H1 (cell line): ENCODE results near the gene CYP1B1. TPM values are rescaled to one million over a fixed set of nuclear protein-coding genes. Genes with fewer than 3 reads are reported as not detected.

ENCODE experiments used
- CTCF ChIA-PET: fragments of 300-600 bp; sonication (Branson Sonifier 250); formaldehyde crosslinking; loops from one replicate; lab custom pipeline; 2021; ENCODE audit not compliant: partially characterized antibody; lab: Charles Lee
- POLR2A ChIA-PET: fragments of 300-600 bp; sonication (Branson Sonifier 250); formaldehyde crosslinking; loops from one replicate; lab custom pipeline; 2021; ENCODE audit warnings: inconsistent platforms; ENCODE audit not compliant: partially characterized antibody; lab: Charles Lee
- DNase-seq, 2 experiments: peaks; one replicate each; pipeline versions ENCODE4 v3.0.0 to v3.0.0-alpha.2; 2010 to 2022; ENCODE audit warnings: low spot score in 2 of 2, low read depth in 1 of 2, mixed read lengths in 1 of 2
- FAIRE-seq: peaks from 2 replicates; lab custom pipeline; 2011; peaks lifted over from hg19 to GRCh38; lab: Jason Lieb, UNC
- H2AFZ ChIP-seq: 2 replicates; pipeline ENCODE4 v1.8.1; 2012; ENCODE audit warnings: low read length, inconsistent platforms
- H2AK5ac ChIP-seq: 2 replicates; pipeline ENCODE4 v1.6.1; 2013; ENCODE audit warnings: low read depth, low read length
- H2BK120ac ChIP-seq: replicated peaks from 2 replicates; pipeline ENCODE3; 2013; ENCODE audit warnings: low read depth, low read length, inconsistent platforms
- H2BK12ac ChIP-seq: 2 replicates; pipeline ENCODE4 v1.6.1; 2013; ENCODE audit warnings: low read depth, low read length
- H2BK15ac ChIP-seq: 2 replicates; pipeline ENCODE4 v1.6.1; 2013; ENCODE audit warnings: low read length
- H2BK20ac ChIP-seq: 2 replicates; pipeline ENCODE4 v1.6.1; 2013; ENCODE audit warnings: low read length
- H2BK5ac ChIP-seq: 2 replicates; pipeline ENCODE4 v1.6.1; 2013; ENCODE audit warnings: low read depth, low read length
- H3K14ac ChIP-seq: 2 replicates; pipeline ENCODE4 v1.6.1; 2013; ENCODE audit warnings: inconsistent platforms; ENCODE audit not compliant: insufficient read length
- H3K18ac ChIP-seq: 2 replicates; pipeline ENCODE4 v1.6.1; 2013; ENCODE audit warnings: low read length; ENCODE audit errors: extremely low read depth
- H3K23ac ChIP-seq: 2 replicates; pipeline ENCODE4 v1.6.1; 2013; ENCODE audit warnings: inconsistent platforms; ENCODE audit not compliant: insufficient read length
- H3K23me2 ChIP-seq: 2 replicates; pipeline ENCODE4 v1.6.1; 2013; ENCODE audit warnings: low read depth, low read length
- H3K27ac ChIP-seq: 2 replicates; pipeline ENCODE4 v1.6.1; 2011; ENCODE audit warnings: low read depth, low read length, inconsistent platforms
- H3K27me3 ChIP-seq, 4 experiments: replicated peaks in 1 of 4; 1 replicate in 1 of 4; 2 replicates in 3 of 4; pipeline versions ENCODE4 v1.6.1 to v1.8.1; 2011 to 2013; ENCODE audit warnings: low read length in 3 of 4, mild to moderate bottlenecking in 3 of 4, inconsistent platforms in 2 of 4, mixed read lengths in 2 of 4, moderate library complexity in 1 of 4; ENCODE audit not compliant: control insufficient read depth in 3 of 4, insufficient read depth in 3 of 4; ENCODE audit errors: extremely low read depth in 1 of 4
- H3K36me3 ChIP-seq, 4 experiments: 2 replicates each; pipeline versions ENCODE4 v1.6.1 to v1.8.1; 2011 to 2013; ENCODE audit warnings: mild to moderate bottlenecking in 4 of 4, low read length in 3 of 4, moderate library complexity in 2 of 4, control low read depth in 1 of 4, inconsistent platforms in 1 of 4; ENCODE audit not compliant: insufficient read depth in 4 of 4, control insufficient read depth in 2 of 4
- H3K4ac ChIP-seq: replicated peaks from 2 replicates; pipeline ENCODE3; 2013; ENCODE audit warnings: low read length, low read depth, mixed read lengths, inconsistent platforms; ENCODE audit not compliant: insufficient read length
- H3K4me1 ChIP-seq, 4 experiments: replicated peaks in 1 of 4; 1 replicate in 1 of 4; 2 replicates in 3 of 4; pipeline versions ENCODE4 v1.6.1 to v1.8.1; 2011 to 2013; ENCODE audit warnings: low read length in 3 of 4, inconsistent platforms in 2 of 4, mixed read lengths in 1 of 4; ENCODE audit not compliant: insufficient read depth in 4 of 4, control insufficient read depth in 3 of 4
- H3K4me2 ChIP-seq, 2 experiments: 2 replicates each; pipeline versions ENCODE4 v1.6.1 to v1.8.1; 2011 to 2013; ENCODE audit warnings: low read depth in 2 of 2, low read length in 2 of 2, control low read depth in 1 of 2, inconsistent platforms in 1 of 2, mild to moderate bottlenecking in 1 of 2; ENCODE audit not compliant: insufficient read depth in 1 of 2
- H3K4me3 ChIP-seq, 4 experiments: fragments of 200-600, 300-600 bp in 1 of 4; sonication (generic), shearing (Covaris generic), sonication (Bioruptor Twin) in 1 of 4; 2 replicates each; pipeline versions ENCODE4 v1.5.1 to v1.8.1; 2011 to 2016; ENCODE audit warnings: low read length in 4 of 4, low read depth in 3 of 4, control low read depth in 2 of 4, inconsistent platforms in 2 of 4, mild to moderate bottlenecking in 2 of 4, mixed read lengths in 1 of 4, moderate library complexity in 1 of 4; ENCODE audit not compliant: insufficient read depth in 2 of 4; ENCODE audit errors: extremely low read depth in 1 of 4
- H3K56ac ChIP-seq: replicated peaks from 2 replicates; pipeline ENCODE3; 2013; ENCODE audit warnings: low read depth, mild to moderate bottlenecking, mixed read lengths, low read length, inconsistent platforms; ENCODE audit not compliant: insufficient read length
- H3K79me1 ChIP-seq: 2 replicates; pipeline ENCODE4 v1.6.1; 2013; ENCODE audit warnings: low read depth, low read length, control low read depth
- H3K79me2 ChIP-seq, 2 experiments: 2 replicates each; pipeline versions ENCODE4 v1.6.1 to v1.8.1; 2012 to 2013; ENCODE audit warnings: low read length in 2 of 2, mild to moderate bottlenecking in 2 of 2, inconsistent platforms in 1 of 2; ENCODE audit not compliant: insufficient read depth in 2 of 2, control insufficient read depth in 1 of 2
- H3K9ac ChIP-seq, 4 experiments: replicated peaks in 1 of 4; 1 replicate in 1 of 4; 2 replicates in 3 of 4; pipeline versions ENCODE4 v1.6.1 to v1.8.1; 2011 to 2013; ENCODE audit warnings: low read depth in 3 of 4, low read length in 3 of 4, control low read depth in 2 of 4, mild to moderate bottlenecking in 2 of 4, moderate library complexity in 2 of 4, inconsistent platforms in 1 of 4; ENCODE audit errors: extremely low read depth in 1 of 4
- H3K9me3 ChIP-seq, 2 experiments: 2 replicates each; pipeline versions ENCODE4 v1.6.1 to v1.8.1; 2012 to 2013; ENCODE audit warnings: mild to moderate bottlenecking in 2 of 2, moderate library complexity in 2 of 2, control low read depth in 1 of 2, inconsistent platforms in 1 of 2, low read depth in 1 of 2, low read length in 1 of 2, mixed read lengths in 1 of 2; ENCODE audit not compliant: insufficient read depth in 2 of 2
- H4K20me1 ChIP-seq, 2 experiments: replicated peaks in 1 of 2; 2 replicates each; pipeline versions ENCODE3 to v1.8.1; 2011 to 2013; ENCODE audit warnings: inconsistent platforms in 2 of 2, low read length in 2 of 2, mild to moderate bottlenecking in 1 of 2; ENCODE audit not compliant: insufficient read depth in 2 of 2, control insufficient read depth in 1 of 2
- H4K5ac ChIP-seq: 2 replicates; pipeline ENCODE4 v1.6.1; 2013; ENCODE audit warnings: low read length, low read depth, mixed read lengths, inconsistent platforms; ENCODE audit not compliant: insufficient read length
- H4K8ac ChIP-seq: 2 replicates; pipeline ENCODE4 v1.8.0; 2013; ENCODE audit warnings: mild to moderate bottlenecking, moderate library complexity, low read length, inconsistent platforms; ENCODE audit not compliant: insufficient read depth; ENCODE audit errors: extremely low read depth
- H4K91ac ChIP-seq: replicated peaks from 2 replicates; pipeline ENCODE3; 2013; ENCODE audit warnings: low read length, mixed read lengths, inconsistent platforms; ENCODE audit not compliant: insufficient read length
- BACH1 ChIP-seq: IDR thresholded peaks from 2 replicates; pipeline ENCODE4 v1.6.1; 2012; ENCODE audit warnings: low read length, improper control_type of control experiment
- CREB1 ChIP-seq: IDR thresholded peaks from 2 replicates; pipeline ENCODE4 v1.6.1; 2012; ENCODE audit warnings: inconsistent platforms
- EZH2 ChIP-seq: fragments of 200-600 bp; sonication (generic); IDR thresholded peaks from 2 replicates; pipeline ENCODE4 v1.7.1; 2012; ENCODE audit warnings: low read depth, mild to moderate bottlenecking, moderate library complexity, low read length, inconsistent platforms; ENCODE audit not compliant: severe bottlenecking
- GABPA ChIP-seq: IDR thresholded peaks from 2 replicates; pipeline ENCODE4 v1.6.1; 2011; ENCODE audit warnings: mild to moderate bottlenecking, low read length, moderate library complexity, borderline replicate concordance; ENCODE audit not compliant: insufficient read depth
- GTF2F1 ChIP-seq: IDR thresholded peaks from 2 replicates; pipeline ENCODE4 v1.6.1; 2012; ENCODE audit warnings: low read depth, low read length, improper control_type of control experiment, borderline replicate concordance
- HDAC6 ChIP-seq: IDR thresholded peaks from one replicate; pipeline ENCODE4 v1.7.1; 2012; ENCODE audit warnings: low read depth, mild to moderate bottlenecking, inconsistent platforms, low read length, moderate library complexity
- PHF8 ChIP-seq: fragments of 200-600 bp; sonication (generic); conservative IDR thresholded peaks from 2 replicates; pipeline ENCODE4 v1.7.1; 2012; ENCODE audit warnings: low read depth, mild to moderate bottlenecking, inconsistent platforms, low read length, moderate library complexity
- POLR2AphosphoS5 ChIP-seq: IDR thresholded peaks from 2 replicates; pipeline ENCODE4 v1.6.1; 2011; ENCODE audit warnings: low read depth, low read length
- SAP30 ChIP-seq: fragments of 300-600 bp; sonication (generic); IDR thresholded peaks from 2 replicates; pipeline ENCODE4 v1.7.1; 2012; ENCODE audit warnings: low read length, moderate library complexity, mild to moderate bottlenecking, inconsistent platforms; ENCODE audit not compliant: insufficient read depth, insufficient replicate concordance
- SP1 ChIP-seq: IDR thresholded peaks from 2 replicates; pipeline ENCODE4 v1.6.1; 2011; ENCODE audit warnings: low read depth, low read length
- USF2 ChIP-seq: IDR thresholded peaks from 2 replicates; pipeline ENCODE4 v1.6.1; 2011; ENCODE audit warnings: low read length, improper control_type of control experiment
- WGBS, 2 experiments: shearing (Covaris generic) in 1 of 2; methylation state at CpG; one replicate each; pipeline versions ENCODE4 v1.1.6 to v1.1.7; 2013 to 2015; ENCODE audit warnings: low lambda C conversion rate in 2 of 2, mixed read lengths in 2 of 2, inconsistent platforms in 1 of 2, low coverage in 1 of 2, missing lambda C conversion rate in 1 of 2; ENCODE audit not compliant: insufficient replicate concordance in 2 of 2, insufficient coverage in 1 of 2, insufficient read length in 1 of 2; ENCODE audit errors: extremely low coverage in 1 of 2, missing lambda C conversion rate in 1 of 2; 5-methylcytosine and 5-hydroxymethylcytosine counted together
- polyA plus RNA-seq, 7 experiments: library from polyadenylated mRNA; depleted of rRNA in 3 of 7; stranded (reverse) in 5 of 7; unstranded in 2 of 7; fragments of >200 nt in 5 of 7; fragments of 200-250 nt in 2 of 7; gene quantifications; 1 replicate in 5 of 7; 2 replicates in 1 of 7; 4 replicates in 1 of 7; pipeline versions ENCODE4 v1.2.1 to v1.2.3, GENCODE V29; 2011 to 2013; ENCODE audit warnings: missing spikeins in 2 of 7, mixed read lengths in 2 of 7
- total RNA-seq: library from RNA; stranded (reverse); fragmentation: NEBNext Ultra II Directional; extraction: Animal tissue kit (Norgen Biotek cat#: 25700); gene quantifications from 2 replicates; pipeline ENCODE4 v1.2.1, GENCODE V29; 2021

The CYP1B1 gene
- total and polyA plus RNA-seq, 2 of the 8 experiments (the other 6 are each of a cell fraction or from before 2014, with no cell fraction given), result 1.3 to 5.7 TPM

- H3K4ac ChIP-seq, result no peak overlapping the region
- H3K79me2 ChIP-seq, result no peaks in the 10 kb centered on the region
- no peaks in the 10 kb centered on the region for H3K36me3 ChIP-seq
- no peak overlapping the region for H3K9ac ChIP-seq
- no peaks in the 10 kb centered on the region for H4K20me1 ChIP-seq
- H3K14ac ChIP-seq, result no peak overlapping the region
- H3K56ac ChIP-seq, result no peak overlapping the region
- H3K4me1 ChIP-seq, result no peaks in the 10 kb centered on the region
- no peak overlapping the region for H3K23ac ChIP-seq
- H3K27ac ChIP-seq, result no peak overlapping the region
- no peak overlapping the region for H2BK20ac ChIP-seq
- no peaks in the 10 kb centered on the region for H3K9me3 ChIP-seq
- H4K8ac ChIP-seq, result no peak overlapping the region
- H3K4me3 ChIP-seq, result no peak overlapping the region
- H3K18ac ChIP-seq, result no peak overlapping the region
- H2AFZ ChIP-seq, result no peak overlapping the region
- H4K5ac ChIP-seq, result no peak overlapping the region
- no peaks in the 10 kb centered on the region for H3K79me1 ChIP-seq
- CTCF ChIA-PET, result interaction anchor here (0.7 to 1.2 kb wide), 2 partner anchors 12 to 18 kb away, joined by 3 to 6 read pairs; partner anchors contain the start of gene CYP1B1
- H2BK120ac ChIP-seq, result no peak overlapping the region
- no peak overlapping the region for H2AK5ac ChIP-seq
- no peak for DNase-seq
- WGBS, 2 experiments, result 83% methylated on average over 3 of the region's 3 CpGs; no CpG with 5 or more reads in 1 of the 2 experiments
- no peak overlapping the region for H2BK12ac ChIP-seq
- H2BK5ac ChIP-seq, result no peak overlapping the region
- no peak overlapping the region for H4K91ac ChIP-seq
- POLR2A ChIA-PET, result interaction anchor here (1.1 kb wide), 1 partner anchor 19 kb away, joined by 4 read pairs; the partner anchor contains the start of gene CYP1B1
- H3K23me2 ChIP-seq, result no peaks in the 10 kb centered on the region
- FAIRE-seq, result no peak
- H3K27me3 ChIP-seq, result no peaks in the 10 kb centered on the region; a peak in 1 of 7 replicates
- no peak overlapping the region for H2BK15ac ChIP-seq
- no peak overlapping the region for H3K4me2 ChIP-seq
- TF ChIP-seq GABPA, result no peak
- no peak for TF ChIP-seq BACH1
- no peak for TF ChIP-seq CREB1
- TF ChIP-seq USF2, result no peak
- TF ChIP-seq SP1, result no peak
- TF ChIP-seq SAP30, result no peak
- no peak for TF ChIP-seq EZH2
- TF ChIP-seq GTF2F1, result no peak
- no peak for TF ChIP-seq POLR2AphosphoS5
- no peak for TF ChIP-seq PHF8
- no peak for TF ChIP-seq HDAC6
Measured at GRCh38 chr2:38057651-38058410, 18.1 kb downstream of the CYP1B1 start.
